ENCODE data around the gene FNDC10. TPM values are rescaled to one million over a fixed set of nuclear protein-coding genes. Genes with fewer than 3 reads are reported as not detected.

FNDC10 gene
- total RNA-seq, 1 donor from 2014 or later: 4.6 TPM

- peak; percentile 9 for DNase-seq (ENCODE audit: low spot score)
Observed at GRCh38 chr1:1627829-1628753, 28.2 kb upstream of the FNDC10 start.

GRCh38 chr1:1627261-1627828 is 27.4 kb upstream of the FNDC10 start:
- no peak for DNase-seq (ENCODE audit: low spot score)

DNA sequence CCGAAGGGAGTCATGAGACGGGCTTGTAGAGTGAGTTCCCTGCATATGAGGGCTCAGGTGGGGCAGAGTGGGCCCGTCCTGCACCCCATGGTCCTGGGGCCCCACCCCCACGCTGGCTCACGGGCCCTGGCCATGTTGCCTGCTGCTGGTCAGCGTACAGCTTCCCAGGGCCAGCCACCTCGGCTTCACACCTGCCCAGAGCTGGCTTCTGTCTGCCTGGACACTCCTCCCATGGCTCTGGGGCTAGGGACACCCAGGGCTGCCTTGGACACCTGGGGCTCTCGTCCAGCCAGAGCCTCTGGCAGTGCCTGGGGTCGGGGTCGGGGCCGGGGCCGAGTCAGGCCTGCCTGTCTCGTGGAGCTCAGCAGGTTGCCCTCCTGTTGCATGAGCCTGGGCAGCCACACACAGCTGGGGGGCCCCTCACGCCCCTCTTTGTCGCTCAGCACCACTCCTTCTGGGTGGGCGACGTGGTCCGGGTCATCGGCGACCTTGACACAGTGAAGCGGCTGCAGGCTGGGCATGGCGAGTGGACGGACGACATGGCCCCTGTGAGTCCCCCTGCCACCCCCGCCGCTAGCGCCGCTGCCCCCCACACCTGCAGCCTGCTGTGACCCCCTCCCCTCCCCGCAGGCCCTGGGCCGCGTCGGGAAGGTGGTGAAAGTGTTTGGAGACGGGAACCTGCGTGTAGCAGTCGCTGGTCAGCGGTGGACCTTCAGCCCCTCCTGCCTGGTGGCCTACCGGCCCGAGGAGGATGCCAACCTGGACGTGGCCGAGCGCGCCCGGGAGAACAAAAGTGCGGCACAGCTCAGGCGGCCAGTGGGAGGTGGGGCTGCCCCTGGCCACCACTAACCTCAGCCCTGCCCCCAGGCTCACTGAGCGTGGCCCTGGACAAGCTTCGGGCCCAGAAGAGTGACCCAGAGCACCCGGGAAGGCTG is 26.5 kb upstream of the FNDC10 start:
- no peak for DNase-seq (ENCODE audit: low spot score)

DNA sequence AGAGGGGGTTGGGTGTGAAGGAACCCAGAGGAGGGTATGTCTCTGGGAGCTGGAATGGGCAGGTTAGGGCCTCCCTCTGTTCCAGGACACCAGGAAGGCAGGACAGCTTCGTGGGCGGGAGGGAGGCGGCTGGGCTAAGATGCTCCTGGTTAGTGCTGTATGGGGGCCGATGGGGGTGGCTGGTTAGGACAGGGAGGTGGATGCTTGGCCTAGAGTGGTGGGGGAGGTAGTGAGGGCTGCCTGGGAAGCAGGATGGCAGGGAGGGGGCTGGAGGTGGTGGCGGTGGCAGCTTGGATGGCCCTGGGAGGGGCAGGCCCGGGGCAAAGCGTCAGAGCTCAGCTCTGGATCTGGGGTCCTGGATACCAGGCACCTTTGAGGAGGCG is 25.9 kb upstream of the FNDC10 start:
- no peak for DNase-seq (ENCODE audit: low spot score)

GRCh38 chr1:1625404-1625775 is 25.5 kb upstream of the FNDC10 start:
- no peak for DNase-seq (ENCODE audit: low spot score)

DNA sequence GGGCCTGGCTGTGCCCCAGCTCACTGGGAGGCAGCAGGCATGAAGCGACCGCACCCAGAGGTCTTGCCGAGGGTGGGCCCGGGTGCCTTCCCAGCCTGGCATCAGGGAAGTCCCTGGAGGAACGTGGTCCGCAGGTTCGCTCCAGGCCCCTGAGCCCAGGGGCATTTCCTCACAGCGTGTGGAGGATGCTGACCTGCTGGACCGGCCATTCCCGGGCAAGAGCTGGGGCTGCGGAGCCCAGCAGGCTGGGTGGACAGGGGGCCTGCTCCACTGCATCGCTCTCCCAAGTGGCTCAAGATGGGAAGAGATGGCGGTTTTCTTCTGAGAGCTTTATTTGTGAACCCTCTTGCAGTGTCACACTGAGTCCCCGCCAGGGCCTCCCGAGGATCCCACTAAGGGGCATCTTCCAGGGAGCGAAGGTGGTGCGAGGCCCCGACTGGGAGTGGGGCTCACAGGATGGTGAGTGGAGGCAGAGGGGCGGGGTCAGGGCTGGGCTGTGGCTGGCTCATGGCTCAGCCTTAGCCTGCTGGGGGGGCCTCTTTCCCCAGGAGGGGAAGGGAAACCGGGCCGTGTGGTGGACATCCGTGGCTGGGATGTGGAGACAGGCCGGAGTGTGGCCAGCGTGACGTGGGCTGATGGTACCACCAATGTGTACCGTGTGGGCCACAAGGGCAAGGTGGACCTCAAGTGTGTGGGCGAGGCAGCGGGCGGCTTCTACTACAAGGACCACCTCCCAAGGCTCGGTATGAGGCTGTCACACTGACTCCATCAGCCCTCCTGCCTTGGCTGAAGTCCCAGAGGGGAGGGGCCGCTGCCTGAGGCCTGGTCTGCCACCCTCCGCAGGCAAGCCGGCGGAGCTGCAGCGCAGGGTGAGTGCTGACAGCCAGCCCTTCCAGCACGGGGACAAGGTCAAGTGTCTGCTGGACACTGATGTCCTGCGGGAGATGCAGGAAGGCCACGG is 24.8 kb upstream of the FNDC10 start:
- DNase-seq (ENCODE audit: low spot score): no peak

DNA sequence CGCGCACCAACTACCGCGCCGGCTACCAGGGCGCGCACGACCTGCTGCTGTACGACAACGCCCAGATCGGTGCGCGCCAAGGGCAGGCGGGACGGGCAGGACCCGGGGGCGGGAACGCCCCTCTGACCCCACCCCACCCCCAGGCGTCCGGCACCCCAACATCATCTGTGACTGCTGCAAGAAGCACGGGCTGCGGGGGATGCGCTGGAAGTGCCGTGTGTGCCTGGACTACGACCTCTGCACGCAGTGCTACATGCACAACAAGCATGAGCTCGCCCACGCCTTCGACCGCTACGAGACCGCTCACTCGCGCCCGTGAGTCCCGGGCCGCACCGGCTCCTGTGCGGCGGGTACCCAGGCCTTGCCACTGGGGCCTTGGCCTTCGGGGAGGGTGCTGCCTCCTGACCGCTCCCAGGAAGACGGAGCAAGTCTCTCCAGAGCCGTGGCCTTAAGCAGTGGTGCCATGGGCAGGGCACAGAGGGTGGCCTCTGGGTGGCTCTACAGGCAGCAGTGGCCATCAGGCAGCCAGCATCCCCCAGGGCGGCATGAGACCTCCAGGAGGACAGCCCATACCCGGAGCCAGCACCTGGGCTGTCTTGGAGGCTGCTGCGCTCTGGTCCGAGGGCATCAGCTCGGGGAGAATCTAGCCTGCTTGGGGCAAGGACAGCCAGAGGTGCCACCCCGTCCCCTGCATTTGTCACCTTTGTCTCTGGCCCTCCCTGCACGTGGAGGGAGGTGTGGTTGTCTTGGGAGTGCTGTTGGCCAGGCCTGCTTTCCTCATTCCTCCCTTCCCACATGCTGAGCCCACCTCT is 23.9 kb upstream of the FNDC10 start:
- no peak for DNase-seq (ENCODE audit: low spot score)

GRCh38 chr1:1623181-1623630 is 23.3 kb upstream of the FNDC10 start:
- DNase-seq (ENCODE audit: low spot score): no peak

GRCh38 chr1:1622788-1623094 is 22.8 kb upstream of the FNDC10 start:
- DNase-seq (ENCODE audit: low spot score): no peak

GRCh38 chr1:1622010-1622787 is 22.3 kb upstream of the FNDC10 start:
- DNase-seq (ENCODE audit: low spot score): no peak

DNA sequence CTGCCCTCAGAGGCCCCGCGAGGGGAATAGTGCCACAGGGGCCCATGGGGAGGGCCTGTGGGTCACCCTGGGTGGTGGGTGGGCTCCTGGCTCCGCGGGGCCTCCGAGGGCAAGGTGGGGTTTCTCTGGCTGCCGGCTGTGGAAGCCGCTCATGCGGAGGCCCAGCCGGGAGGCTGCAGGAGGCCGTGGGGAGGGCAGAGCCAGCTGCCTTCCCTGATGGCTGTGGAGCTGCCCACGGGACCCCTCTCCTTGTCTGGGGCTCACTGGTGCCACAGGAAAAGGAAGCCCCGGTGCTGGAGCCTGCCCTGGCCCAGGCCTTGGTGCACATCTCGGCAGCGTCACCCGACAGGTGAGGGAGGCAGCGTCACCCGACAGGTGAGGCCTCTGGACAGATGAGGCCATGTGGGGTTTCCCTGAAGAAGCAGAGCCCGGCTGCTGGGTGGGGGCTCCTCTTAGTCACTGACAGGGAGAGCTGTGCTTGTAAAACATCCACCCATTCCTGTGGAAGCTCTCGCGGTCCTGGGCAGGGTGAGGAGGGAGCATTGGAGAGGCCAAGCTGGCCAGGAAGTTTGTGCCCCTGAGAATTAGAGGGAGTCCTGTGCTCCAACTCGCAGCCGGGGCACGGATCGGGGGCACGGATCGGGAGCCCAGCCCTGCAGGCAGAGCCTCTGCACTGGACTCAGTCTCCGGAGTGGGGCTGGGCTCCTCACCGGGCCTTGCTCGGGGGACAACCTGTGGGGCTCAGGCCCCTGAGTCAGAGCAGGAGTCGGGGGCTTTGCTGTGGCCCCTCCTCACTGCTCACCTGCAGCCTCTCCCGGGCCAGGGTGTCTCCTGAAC is 21.5 kb upstream of the FNDC10 start:
- no peak for DNase-seq (ENCODE audit: low spot score)

GRCh38 chr1:1620433-1621139 is 20.7 kb upstream of the FNDC10 start:
- no peak for DNase-seq (ENCODE audit: low spot score)

GRCh38 chr1:1619917-1620361 is 20.0 kb upstream of the FNDC10 start:
- DNase-seq (ENCODE audit: low spot score): no peak

GRCh38 chr1:1618396-1619068 is 18.6 kb upstream of the FNDC10 start:
- DNase-seq (ENCODE audit: low spot score): no peak

- DNase-seq (ENCODE audit: low spot score): no peak
Observed at GRCh38 chr1:1617925-1618324, 18.0 kb upstream of the FNDC10 start.

DNA sequence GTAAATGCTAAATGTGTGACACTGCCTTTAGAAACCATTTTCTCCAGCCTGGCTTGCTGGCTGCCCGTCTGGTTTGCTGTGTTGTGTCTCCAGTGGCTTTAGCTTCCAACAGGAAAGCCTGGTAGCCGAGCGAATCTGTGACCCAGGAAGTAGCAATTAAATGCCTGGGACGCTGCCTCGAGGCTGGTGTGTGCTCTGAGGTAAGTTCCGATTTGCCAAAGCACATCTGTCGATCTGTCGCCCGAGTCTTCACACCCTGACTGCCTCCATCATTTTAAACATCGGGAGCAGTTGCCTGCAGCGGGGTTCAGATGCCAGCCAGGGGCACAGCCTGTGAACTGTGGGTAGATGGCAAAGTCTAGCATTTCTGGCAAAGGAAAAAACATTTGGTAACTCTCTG is 17.6 kb upstream of the FNDC10 start:
- DNase-seq (ENCODE audit: low spot score): no peak

- no peak for DNase-seq (ENCODE audit: low spot score)
Observed at GRCh38 chr1:1616838-1617237, 16.9 kb upstream of the FNDC10 start.
